ENCODE measurements around the gene SCAMP2.

GRCh38 chr15:74822233-74822632 lies 50.9 kb downstream of the SCAMP2 start:
- no peak for TF ChIP-seq POLR2A (IDR thresholded peaks at IDR 0.05)
- TF ChIP-seq CTCF (IDR thresholded peaks at IDR 0.05) = no peak
